ENCODE measurements around the gene TMEM150B.

TMEM150B gene, protein sequence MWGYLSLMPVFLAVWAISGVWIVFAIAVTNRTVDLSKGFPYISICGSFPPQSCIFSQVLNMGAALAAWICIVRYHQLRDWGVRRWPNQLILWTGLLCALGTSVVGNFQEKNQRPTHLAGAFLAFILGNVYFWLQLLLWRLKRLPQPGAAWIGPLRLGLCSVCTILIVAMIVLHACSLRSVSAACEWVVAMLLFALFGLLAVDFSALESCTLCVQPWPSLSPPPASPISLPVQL

DNA sequence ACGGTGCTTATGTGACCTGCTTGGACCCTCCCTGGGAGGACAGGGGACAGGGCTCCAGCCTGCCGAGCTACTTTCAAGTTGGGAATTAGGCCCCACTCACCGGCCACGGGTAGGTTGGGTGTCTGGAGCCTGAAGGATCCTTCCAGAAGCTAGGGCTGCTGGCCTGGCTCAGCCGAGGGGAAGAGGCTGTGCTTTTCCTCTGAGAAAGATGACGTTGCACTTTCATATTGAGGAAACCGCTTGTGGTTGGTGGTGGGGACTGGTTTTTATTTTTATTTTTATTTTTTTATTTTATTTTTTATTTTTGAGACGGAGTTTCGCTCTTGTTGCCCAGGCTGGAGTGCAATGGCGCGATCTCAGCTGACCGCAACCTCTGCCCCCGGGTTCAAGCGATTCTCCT lies at the start of gene TMEM150B:
TSS of gene TMEM150B (minus strand) at position 170 of the 400 bp plus-strand sequence. CDS start 4,305 bp downstream, outside the sequence.
- no peak within 1 kb of the TSS for H3K4me3 ChIP-seq (ENCODE audit: low read depth, low read length)
- H3K9me3 ChIP-seq (ENCODE audit: control insufficient read depth, insufficient read depth, low read length), result no peaks in the 10 kb centered on the region
- H3K36me3 ChIP-seq (ENCODE audit: control insufficient read depth, insufficient read depth, low read length), result no peaks in the 10 kb centered on the region
- no peak within 1 kb of the TSS for H3K9ac ChIP-seq (ENCODE audit: low read depth, low read length)
- no peaks in the 10 kb centered on the region for H3K4me1 ChIP-seq (ENCODE audit: control insufficient read depth, insufficient read depth, low read length)
- H3K27me3 ChIP-seq (ENCODE audit: control insufficient read depth, insufficient read depth, low read length), result no peaks in the 10 kb centered on the region

DNA sequence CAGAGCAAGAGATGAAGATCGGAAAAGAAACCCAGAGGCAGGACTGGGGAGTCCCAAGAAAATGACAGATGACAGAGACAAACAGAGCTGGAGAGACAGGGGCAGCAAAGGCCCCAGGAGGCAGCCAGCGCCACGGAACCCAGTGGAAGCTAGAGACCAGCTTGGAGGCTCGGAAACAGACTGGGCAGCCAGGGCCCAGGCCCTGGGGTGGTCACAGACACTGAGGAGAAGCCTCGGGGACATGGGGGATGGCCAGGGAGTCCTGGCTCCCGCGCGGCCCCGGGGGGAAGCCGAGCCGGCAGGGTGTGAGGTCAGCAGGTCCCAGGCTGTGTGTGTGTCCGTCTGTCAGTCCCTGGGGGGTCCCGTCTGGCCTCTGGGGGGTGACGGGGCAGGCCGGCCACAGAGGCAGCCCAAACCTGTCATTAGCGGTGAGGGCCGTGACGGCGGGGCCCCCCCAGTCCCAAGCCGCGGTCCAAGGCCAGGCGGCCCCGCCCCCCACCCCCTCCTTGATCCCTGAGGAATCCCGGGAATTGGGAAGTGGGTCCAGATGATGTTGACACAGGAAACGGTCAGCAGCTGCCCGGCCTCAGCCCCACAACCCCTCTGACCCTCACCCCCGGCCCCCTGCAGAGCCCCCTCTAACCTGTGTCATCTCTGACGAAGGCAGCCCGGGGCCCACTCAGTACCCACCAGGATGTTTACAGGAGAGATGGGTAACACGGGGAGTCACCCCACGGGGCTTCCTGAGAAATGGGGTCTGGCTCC lies 49.0 kb upstream of the TMEM150B start:
- H3K9me3 ChIP-seq (ENCODE audit: control insufficient read depth, insufficient read depth, low read length), result no peaks in the 10 kb centered on the region
- H3K27me3 ChIP-seq (ENCODE audit: control insufficient read depth, insufficient read depth, low read length), result peaks cover 21% of the 10 kb centered on the region
- peaks cover 22% of the 10 kb centered on the region for H3K4me1 ChIP-seq (ENCODE audit: control insufficient read depth, insufficient read depth, low read length)
- H3K36me3 ChIP-seq (ENCODE audit: control insufficient read depth, insufficient read depth, low read length), result no peaks in the 10 kb centered on the region
- peak overlapping the region; percentile 5 for H3K4me3 ChIP-seq (ENCODE audit: low read depth, low read length)
- no peak overlapping the region for H3K9ac ChIP-seq (ENCODE audit: low read depth, low read length)

DNA sequence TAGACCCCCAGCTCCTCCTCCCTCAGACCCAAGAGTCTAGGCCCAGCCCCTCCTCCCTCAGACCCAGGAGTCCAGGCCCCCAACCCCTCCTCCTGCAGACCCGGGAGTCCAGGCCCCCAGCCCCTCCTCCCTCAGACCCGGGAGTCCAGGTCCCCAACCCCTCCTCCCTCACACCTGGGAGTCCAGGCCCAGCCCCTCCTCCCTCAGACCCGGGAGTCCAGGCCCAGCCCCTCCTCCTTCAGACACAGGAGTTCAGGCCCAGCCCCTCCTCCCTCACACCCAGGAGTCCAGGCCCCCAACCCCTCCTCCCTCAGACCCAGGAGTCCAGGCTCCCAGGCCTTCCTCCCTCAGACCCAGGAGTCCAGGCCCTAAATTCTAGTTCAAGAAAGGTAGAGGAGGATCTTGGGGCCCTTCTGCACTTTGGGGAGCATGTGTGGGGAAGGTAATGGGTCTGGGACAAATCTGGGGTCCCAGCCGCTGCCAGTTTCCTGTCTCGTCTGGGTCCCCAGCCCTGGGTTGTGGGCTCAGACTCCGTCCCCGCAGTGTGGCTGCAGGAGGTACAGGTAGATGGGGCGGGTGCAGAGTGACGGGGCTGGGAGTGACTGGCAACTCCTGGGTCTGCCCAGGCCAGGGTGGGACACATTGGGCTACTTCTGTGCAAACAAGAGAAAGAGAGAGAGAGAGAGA lies 48.3 kb upstream of the TMEM150B start:
- no peaks in the 10 kb centered on the region for H3K36me3 ChIP-seq (ENCODE audit: control insufficient read depth, insufficient read depth, low read length)
- H3K4me3 ChIP-seq (ENCODE audit: low read depth, low read length), result peak overlapping the region; percentile 5
- peaks cover 19% of the 10 kb centered on the region for H3K4me1 ChIP-seq (ENCODE audit: control insufficient read depth, insufficient read depth, low read length)
- no peak overlapping the region for H3K9ac ChIP-seq (ENCODE audit: low read depth, low read length)
- H3K9me3 ChIP-seq (ENCODE audit: control insufficient read depth, insufficient read depth, low read length), result no peaks in the 10 kb centered on the region
- H3K27me3 ChIP-seq (ENCODE audit: control insufficient read depth, insufficient read depth, low read length), result peaks cover 18% of the 10 kb centered on the region

DNA sequence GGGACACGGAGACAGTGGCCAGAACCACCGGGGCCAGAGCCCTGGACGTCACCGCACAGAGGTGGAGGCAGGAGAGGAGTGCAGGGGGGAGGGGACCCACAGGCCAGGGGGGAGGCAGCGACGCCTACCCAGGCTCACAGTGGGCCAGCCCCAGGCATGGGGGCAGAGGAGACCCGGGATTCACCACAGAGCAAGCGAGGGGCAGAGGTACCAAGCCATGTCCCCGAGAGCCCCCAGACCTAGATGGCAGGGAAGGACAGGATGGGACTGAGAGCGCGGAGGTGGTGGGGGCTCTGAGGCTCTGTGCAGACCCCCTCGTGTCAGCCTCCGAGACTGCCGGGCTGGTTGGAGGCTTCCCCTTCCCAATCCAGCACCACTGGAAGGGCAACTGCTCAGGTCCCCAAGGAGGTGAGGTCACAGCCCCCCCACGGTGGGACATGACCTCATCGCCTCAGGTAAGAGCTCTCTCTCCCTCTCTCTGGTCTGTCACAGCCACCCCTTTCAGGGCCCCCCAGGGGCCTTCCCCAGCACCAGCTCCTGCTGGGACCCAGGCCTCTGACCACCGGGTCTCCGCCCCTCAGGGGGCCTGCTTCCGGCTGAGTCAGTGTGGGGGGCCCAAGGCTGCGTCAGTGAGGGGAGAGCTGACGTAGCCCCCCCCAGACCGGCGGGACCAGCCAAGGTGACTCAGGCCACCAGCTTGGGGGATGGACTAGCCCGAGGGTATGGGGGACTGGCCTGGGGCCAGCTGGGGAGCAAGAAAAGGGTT lies 47.4 kb upstream of the TMEM150B start:
- Histone ChIP-seq H3K4me1 (ENCODE audit: control insufficient read depth, insufficient read depth, low read length) (peaks cover 19% of the 10 kb centered on the region), H3K9me3 (ENCODE audit: control insufficient read depth, insufficient read depth, low read length) (no peaks in the 10 kb centered on the region), H3K36me3 (ENCODE audit: control insufficient read depth, insufficient read depth, low read length) (no peaks in the 10 kb centered on the region), H3K27me3 (ENCODE audit: control insufficient read depth, insufficient read depth, low read length) (peaks cover 16% of the 10 kb centered on the region), H3K9ac (ENCODE audit: low read depth, low read length) (no peak overlapping the region), H3K4me3 (ENCODE audit: low read depth, low read length) (no peak overlapping the region)

DNA sequence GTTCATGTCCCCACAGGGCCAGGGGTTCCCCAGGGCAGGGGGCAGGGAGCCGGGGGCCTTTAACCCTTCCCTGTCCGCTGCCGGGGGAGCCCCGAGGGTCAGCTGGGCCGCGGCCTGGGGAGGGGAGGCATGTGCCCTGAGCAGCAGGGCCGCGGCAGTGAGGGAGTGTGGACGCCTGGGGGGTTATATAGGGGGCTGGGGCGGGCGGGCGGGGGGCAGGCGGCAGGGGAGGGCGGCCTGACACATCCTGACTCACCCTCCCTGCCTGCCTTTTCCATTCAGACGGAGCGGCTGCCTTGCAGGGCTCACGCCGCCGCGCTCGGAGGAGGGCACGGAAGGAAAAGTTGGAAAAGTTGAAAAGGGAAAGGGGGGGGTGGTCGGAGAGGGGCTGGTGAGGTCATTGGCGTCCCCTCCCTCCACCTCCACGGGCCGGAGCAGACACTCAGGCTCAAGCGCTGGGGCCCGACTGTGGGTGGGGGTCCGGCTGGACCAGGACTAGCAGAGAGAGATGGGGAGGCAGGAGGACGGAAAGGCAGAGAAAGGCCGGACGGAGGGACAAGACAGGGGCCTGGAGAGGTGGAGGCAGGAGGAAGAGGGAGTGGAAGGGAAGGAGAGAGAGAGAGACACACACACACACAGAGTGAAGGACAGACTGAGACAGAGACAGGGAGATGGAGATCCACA lies 45.3 kb upstream of the TMEM150B start, which contains the start of gene IL11:
TSS of gene IL11 (minus strand) at position 159 of the 684 bp plus-strand sequence. CDS start at position 6, 153 bp downstream.
- Histone ChIP-seq H3K36me3 (ENCODE audit: control insufficient read depth, insufficient read depth, low read length) (no peaks in the 10 kb centered on the region), H3K4me1 (ENCODE audit: control insufficient read depth, insufficient read depth, low read length) (peaks cover 7% of the 10 kb centered on the region), H3K27me3 (ENCODE audit: control insufficient read depth, insufficient read depth, low read length) (peaks cover 16% of the 10 kb centered on the region), H3K9ac (ENCODE audit: low read depth, low read length) (no peak within 1 kb of the TSS), H3K9me3 (ENCODE audit: control insufficient read depth, insufficient read depth, low read length) (no peaks in the 10 kb centered on the region), H3K4me3 (ENCODE audit: low read depth, low read length) (peak within 1 kb of the TSS; percentile 61)

DNA sequence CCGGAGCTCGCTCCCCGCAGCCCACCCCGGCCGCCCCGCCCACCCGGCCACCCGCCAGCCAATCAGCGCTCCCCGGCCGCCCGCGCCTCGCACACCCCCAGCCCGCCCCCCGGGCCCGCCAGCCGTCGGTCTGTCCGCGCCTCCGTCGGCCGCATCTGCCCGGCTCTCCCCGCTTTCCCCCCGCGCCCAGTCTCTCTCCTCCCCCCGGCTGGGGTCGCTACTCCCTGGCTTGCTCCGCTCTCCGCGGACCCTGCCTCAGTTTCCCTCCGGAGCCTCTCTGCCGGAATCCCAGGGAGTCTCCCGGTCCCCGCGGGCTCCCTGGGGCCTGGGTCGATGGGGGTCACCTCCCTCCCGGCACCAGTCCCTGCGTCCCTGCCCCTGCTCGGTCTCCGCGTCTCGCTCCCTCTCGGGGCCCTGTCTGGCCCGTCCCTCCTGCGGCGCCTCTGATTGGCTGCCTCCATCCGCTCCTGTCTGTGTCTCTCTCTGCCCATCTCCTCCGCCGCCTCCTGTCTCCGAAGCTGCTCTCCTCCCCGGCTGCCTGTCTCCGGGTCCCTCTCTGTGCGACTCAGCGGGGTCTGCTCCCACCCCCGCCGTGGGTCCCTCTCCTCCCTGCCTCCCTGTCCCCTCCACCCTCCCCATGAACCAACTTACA lies 44.6 kb upstream of the TMEM150B start:
- H3K9me3 ChIP-seq (ENCODE audit: control insufficient read depth, insufficient read depth, low read length), result no peaks in the 10 kb centered on the region
- H3K27me3 ChIP-seq (ENCODE audit: control insufficient read depth, insufficient read depth, low read length), result peaks cover 16% of the 10 kb centered on the region
- no peak overlapping the region for H3K9ac ChIP-seq (ENCODE audit: low read depth, low read length)
- peak overlapping the region; percentile 61 for H3K4me3 ChIP-seq (ENCODE audit: low read depth, low read length)
- no peaks in the 10 kb centered on the region for H3K36me3 ChIP-seq (ENCODE audit: control insufficient read depth, insufficient read depth, low read length)
- H3K4me1 ChIP-seq (ENCODE audit: control insufficient read depth, insufficient read depth, low read length), result peaks cover 5% of the 10 kb centered on the region

DNA sequence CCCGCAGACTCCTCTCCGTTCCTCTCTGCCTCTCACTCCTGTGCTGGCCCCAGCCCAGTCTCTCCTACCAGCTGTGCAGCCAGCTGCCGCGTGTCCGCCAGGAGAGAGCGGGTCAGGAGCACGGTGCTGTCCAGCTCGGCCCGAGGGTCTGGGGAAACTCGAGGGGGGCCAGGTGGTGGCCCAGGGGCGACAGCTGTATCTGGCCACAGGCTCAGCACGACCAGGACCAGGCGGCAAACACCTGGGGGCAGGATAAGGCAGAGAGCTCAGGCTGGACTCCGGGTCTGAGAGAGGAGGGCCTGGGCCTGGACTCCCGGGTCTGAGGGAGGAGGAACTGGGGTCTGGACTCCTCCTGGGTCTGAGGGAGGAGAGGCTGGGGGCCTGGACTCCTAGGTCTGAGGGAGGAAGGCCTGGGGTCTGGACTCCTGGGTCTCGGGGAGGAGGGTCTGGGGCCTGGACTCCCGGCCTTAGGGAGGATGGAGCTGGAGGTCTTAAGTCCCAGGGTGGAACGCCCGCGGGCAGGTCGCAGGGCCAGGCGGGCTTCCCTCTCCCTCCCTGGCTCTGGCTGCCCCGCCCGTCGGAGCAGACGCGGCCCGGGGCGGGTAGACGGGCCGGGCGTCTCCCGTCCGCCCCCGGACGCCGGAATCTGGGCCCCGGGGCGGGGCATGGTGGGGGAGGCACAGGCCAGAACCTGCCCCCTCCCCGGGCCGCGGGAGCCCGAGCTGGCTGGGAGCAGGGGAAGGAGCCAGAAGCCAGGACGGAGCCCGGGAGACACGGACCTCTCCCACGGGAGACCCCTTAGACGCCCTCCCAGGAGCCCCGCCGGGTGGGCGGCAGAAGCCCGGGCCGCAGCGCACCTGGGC lies 43.8 kb upstream of the TMEM150B start:
- peak overlapping the region; percentile 39 for H3K4me3 ChIP-seq (ENCODE audit: low read depth, low read length)

DNA sequence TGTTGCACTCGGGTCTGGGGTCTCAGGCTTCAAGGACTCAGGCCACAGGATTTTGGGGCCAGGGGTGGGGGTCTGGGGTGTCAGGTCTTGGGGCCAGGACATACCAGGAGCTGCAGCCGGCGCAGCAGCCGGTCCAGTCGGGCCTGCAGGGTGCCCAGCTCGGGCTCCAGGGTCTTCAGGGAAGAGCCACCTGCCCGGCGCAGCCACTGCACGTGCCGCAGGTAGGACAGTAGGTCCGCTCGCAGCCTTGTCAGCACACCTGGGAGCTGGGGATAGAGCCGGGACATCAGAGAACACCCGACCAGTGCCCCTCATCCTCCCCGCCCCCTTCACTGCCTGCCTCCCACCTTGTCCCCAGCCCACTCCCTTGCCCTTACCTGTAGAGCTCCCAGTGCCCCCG lies 43.0 kb upstream of the TMEM150B start:
- H3K9ac ChIP-seq (ENCODE audit: low read depth, low read length), result no peak overlapping the region
- H3K36me3 ChIP-seq (ENCODE audit: control insufficient read depth, insufficient read depth, low read length), result no peaks in the 10 kb centered on the region
- no peaks in the 10 kb centered on the region for H3K9me3 ChIP-seq (ENCODE audit: control insufficient read depth, insufficient read depth, low read length)
- no peak overlapping the region for H3K4me3 ChIP-seq (ENCODE audit: low read depth, low read length)
- H3K27me3 ChIP-seq (ENCODE audit: control insufficient read depth, insufficient read depth, low read length), result peaks cover 16% of the 10 kb centered on the region
- H3K4me1 ChIP-seq (ENCODE audit: control insufficient read depth, insufficient read depth, low read length), result peaks cover 3% of the 10 kb centered on the region

More for the DNA sequence above, 43.8 kb upstream of the TMEM150B start:
- Histone ChIP-seq H3K36me3 (ENCODE audit: control insufficient read depth, insufficient read depth, low read length) (no peaks in the 10 kb centered on the region), H3K27me3 (ENCODE audit: control insufficient read depth, insufficient read depth, low read length) (peaks cover 16% of the 10 kb centered on the region), H3K9ac (ENCODE audit: low read depth, low read length) (no peak overlapping the region), H3K9me3 (ENCODE audit: control insufficient read depth, insufficient read depth, low read length) (no peaks in the 10 kb centered on the region), H3K4me1 (ENCODE audit: control insufficient read depth, insufficient read depth, low read length) (peaks cover 5% of the 10 kb centered on the region)

DNA sequence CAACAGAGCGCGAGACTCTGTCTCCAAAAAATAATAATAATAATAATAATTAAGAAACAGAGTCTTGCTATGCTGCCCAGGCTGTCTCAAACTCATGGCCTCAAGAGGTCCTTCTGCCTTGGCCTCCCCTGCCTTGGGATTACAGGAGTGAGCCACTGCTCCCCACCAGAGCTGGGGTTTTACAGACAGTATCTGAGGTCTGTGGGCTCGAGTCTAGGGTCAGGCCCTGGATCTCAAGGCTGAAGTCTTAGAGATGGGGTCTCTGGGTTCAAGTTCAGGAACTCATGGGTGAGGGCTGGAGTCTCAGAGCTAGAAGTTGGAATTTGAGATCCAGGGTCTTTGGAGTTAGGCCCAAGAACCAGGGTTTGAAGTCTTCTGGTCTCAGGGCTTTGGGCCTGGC lies 41.6 kb upstream of the TMEM150B start:
- Histone ChIP-seq H3K36me3 (ENCODE audit: control insufficient read depth, insufficient read depth, low read length) (no peaks in the 10 kb centered on the region), H3K4me3 (ENCODE audit: low read depth, low read length) (no peak overlapping the region), H3K4me1 (ENCODE audit: control insufficient read depth, insufficient read depth, low read length) (peaks cover 3% of the 10 kb centered on the region), H3K27me3 (ENCODE audit: control insufficient read depth, insufficient read depth, low read length) (peaks cover 11% of the 10 kb centered on the region), H3K9me3 (ENCODE audit: control insufficient read depth, insufficient read depth, low read length) (no peaks in the 10 kb centered on the region), H3K9ac (ENCODE audit: low read depth, low read length) (no peak overlapping the region)

DNA sequence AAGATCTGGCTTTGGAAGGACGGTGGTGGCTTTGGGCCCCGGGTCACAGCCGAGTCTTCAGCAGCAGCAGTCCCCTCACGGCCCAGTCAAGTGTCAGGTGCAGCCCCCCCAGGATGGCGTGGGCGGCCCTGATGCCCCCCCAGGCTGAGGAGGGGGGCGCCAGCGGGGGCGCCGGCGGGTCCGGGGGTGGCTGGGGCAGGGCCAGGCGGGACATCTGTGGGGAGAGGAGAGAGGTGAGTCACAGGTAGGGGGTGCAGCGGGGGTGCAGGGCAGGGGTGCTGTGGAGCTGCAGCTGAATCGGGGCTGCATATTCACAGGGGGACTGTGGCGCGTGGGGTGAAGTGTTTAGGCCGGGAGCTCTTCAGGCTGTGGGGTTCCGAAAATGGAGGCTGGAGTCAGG lies 40.8 kb upstream of the TMEM150B start:
- Histone ChIP-seq H3K9ac (ENCODE audit: low read depth, low read length) (no peak overlapping the region), H3K27me3 (ENCODE audit: control insufficient read depth, insufficient read depth, low read length) (peaks cover 4% of the 10 kb centered on the region), H3K36me3 (ENCODE audit: control insufficient read depth, insufficient read depth, low read length) (no peaks in the 10 kb centered on the region), H3K4me1 (ENCODE audit: control insufficient read depth, insufficient read depth, low read length) (peaks cover 3% of the 10 kb centered on the region), H3K4me3 (ENCODE audit: low read depth, low read length) (no peak overlapping the region), H3K9me3 (ENCODE audit: control insufficient read depth, insufficient read depth, low read length) (no peaks in the 10 kb centered on the region)

Measured in iPS-15b (cell line).